GM06990 (cell line): ENCODE results near the gene DOCK1.

ENCODE experiments used
- DNase-seq: peaks from one replicate; pipeline ENCODE4 v3.0.0-alpha.2; 2011; ENCODE audit not compliant: insufficient read length; ENCODE audit errors: extremely low read depth
- H3K27me3 ChIP-seq: replicated peaks from 2 replicates; pipeline ENCODE4 v1.6.0; 2011; ENCODE audit warnings: low read length; ENCODE audit not compliant: control insufficient read depth, insufficient read depth
- H3K36me3 ChIP-seq: 2 replicates; pipeline ENCODE4 v1.5.1; 2011; ENCODE audit warnings: low read length; ENCODE audit not compliant: control insufficient read depth, insufficient read depth
- H3K4me3 ChIP-seq: replicated peaks from 2 replicates; pipeline ENCODE4 v1.5.1; 2011; ENCODE audit warnings: low read depth, mild to moderate bottlenecking, control low read depth, low read length
- CTCF ChIP-seq: IDR thresholded peaks from 2 replicates; pipeline ENCODE4 v1.5.1; 2011; ENCODE audit warnings: low read length, control low read depth, mild to moderate bottlenecking, inconsistent platforms; ENCODE audit not compliant: insufficient read depth, poor library complexity, severe bottlenecking

The DOCK1 gene

GRCh38 chr10:127158662-127159061, 253.4 kb downstream of the DOCK1 start:
- Histone ChIP-seq H3K36me3 (no peaks in the 10 kb centered on the region), H3K4me3 (no peak overlapping the region), H3K27me3 (no peaks in the 10 kb centered on the region)
- no peak for DNase-seq
- no peak for TF ChIP-seq CTCF

- H3K27me3 ChIP-seq: no peaks in the 10 kb centered on the region
- no peaks in the 10 kb centered on the region for H3K36me3 ChIP-seq
- DNase-seq: no peak
- H3K4me3 ChIP-seq: no peak overlapping the region
- TF ChIP-seq CTCF: no peak
These were observed 254.5 kb downstream of the DOCK1 start for GRCh38 chr10:127159648-127160245.

GRCh38 chr10:127161482-127161881, 256.3 kb downstream of the DOCK1 start:
- no peak overlapping the region for H3K4me3 ChIP-seq
- H3K36me3 ChIP-seq: no peaks in the 10 kb centered on the region
- no peaks in the 10 kb centered on the region for H3K27me3 ChIP-seq
- DNase-seq: no peak
- TF ChIP-seq CTCF: no peak

GRCh38 chr10:127162841-127163240, 257.6 kb downstream of the DOCK1 start:
- Histone ChIP-seq H3K36me3 (no peaks in the 10 kb centered on the region), H3K4me3 (no peak overlapping the region), H3K27me3 (no peaks in the 10 kb centered on the region)
- no peak for TF ChIP-seq CTCF
- DNase-seq: no peak

GRCh38 chr10:127168261-127168660, 263.0 kb downstream of the DOCK1 start:
- Histone ChIP-seq H3K36me3 (no peaks in the 10 kb centered on the region), H3K27me3 (no peaks in the 10 kb centered on the region), H3K4me3 (no peak overlapping the region)
- no peak for TF ChIP-seq CTCF
- no peak for DNase-seq

GRCh38 chr10:127174866-127175265, 269.6 kb downstream of the DOCK1 start:
- Histone ChIP-seq H3K27me3 (no peaks in the 10 kb centered on the region), H3K36me3 (no peaks in the 10 kb centered on the region), H3K4me3 (no peak overlapping the region)
- TF ChIP-seq CTCF: no peak
- no peak for DNase-seq
